CD8-positive, alpha-beta memory T cell (primary cell): ENCODE data around the gene VAV3. TPM values are rescaled to one million over a fixed set of nuclear protein-coding genes. Genes with fewer than 3 reads are reported as not detected.

ENCODE experiments used
- CTCF ChIA-PET: fragments of 350-600 bp; sonication (Branson Sonifier 250); formaldehyde crosslinking; loops from one replicate; lab custom pipeline; 2021; ENCODE audit warnings: antibody characterized with exemption; lab: Charles Lee
- POLR2A ChIA-PET: fragments of 350-600 bp; sonication (Branson Sonifier 250); formaldehyde crosslinking; loops from one replicate; lab custom pipeline; 2021; ENCODE audit warnings: antibody characterized with exemption; lab: Charles Lee
- DNase-seq, 5 donors: peaks; one replicate each; pipeline versions ENCODE4 v3.0.0 to v3.0.0-alpha.2; 2020 to 2022; ENCODE audit warnings: mixed read lengths in 1 of 5
- H3K27ac ChIP-seq: one replicate; pipeline ENCODE4 v1.7.0; 2013; ENCODE audit warnings: low read depth, mild to moderate bottlenecking, low read length, moderate library complexity
- H3K27me3 ChIP-seq: 2 replicates; pipeline ENCODE4 v1.7.0; 2013; ENCODE audit warnings: low read length, mild to moderate bottlenecking; ENCODE audit not compliant: insufficient read depth, poor library complexity, severe bottlenecking
- H3K36me3 ChIP-seq: 2 replicates; pipeline ENCODE4 v1.7.0; 2013; ENCODE audit warnings: mild to moderate bottlenecking, low read length, moderate library complexity; ENCODE audit not compliant: insufficient read depth
- H3K4me1 ChIP-seq: 2 replicates; pipeline ENCODE4 v1.7.0; 2013; ENCODE audit warnings: mild to moderate bottlenecking, low read length, moderate library complexity; ENCODE audit not compliant: insufficient read depth
- H3K4me3 ChIP-seq: 2 replicates; pipeline ENCODE4 v1.7.0; 2013; ENCODE audit warnings: mild to moderate bottlenecking, low read length
- H3K9me3 ChIP-seq: 2 replicates; pipeline ENCODE4 v1.7.0; 2013; ENCODE audit warnings: mild to moderate bottlenecking, low read length
- H3K27ac Mint-ChIP-seq, 8 donors: one replicate each; pipeline ENCODE4 v1.8.0; 2020 to 2021; ENCODE audit warnings: mixed read lengths in 8 of 8, mild to moderate bottlenecking in 6 of 8, inconsistent platforms in 3 of 8, moderate library complexity in 3 of 8
- H3K27me3 Mint-ChIP-seq, 2 donors: one replicate each; pipeline ENCODE4 v1.8.0; 2020 to 2021; ENCODE audit warnings: mixed read lengths in 2 of 2, mild to moderate bottlenecking in 1 of 2, moderate library complexity in 1 of 2
- H3K36me3 Mint-ChIP-seq, 3 donors: one replicate each; pipeline ENCODE4 v1.8.0; 2020 to 2021; ENCODE audit warnings: mixed read lengths in 3 of 3, inconsistent platforms in 1 of 3, mild to moderate bottlenecking in 1 of 3
- H3K4me1 Mint-ChIP-seq, 3 donors: one replicate each; pipeline ENCODE4 v1.8.0; 2020 to 2021; ENCODE audit warnings: mixed read lengths in 3 of 3, inconsistent platforms in 1 of 3, mild to moderate bottlenecking in 1 of 3
- H3K4me3 Mint-ChIP-seq, 7 donors: one replicate each; pipeline ENCODE4 v1.8.0; 2020 to 2021; ENCODE audit warnings: mixed read lengths in 7 of 7, mild to moderate bottlenecking in 6 of 7, moderate library complexity in 4 of 7, inconsistent platforms in 2 of 7
- H3K9me3 Mint-ChIP-seq, 5 donors: one replicate each; pipeline ENCODE4 v1.8.0; 2020 to 2022; ENCODE audit warnings: mixed read lengths in 5 of 5, mild to moderate bottlenecking in 3 of 5, moderate library complexity in 2 of 5, inconsistent platforms in 1 of 5
- polyA plus RNA-seq: library from polyadenylated mRNA; unstranded; fragments of 300-500 nt; fragmentation: Illumina TruSeq; gene quantifications from one replicate; pipeline ENCODE4 v1.2.3, GENCODE V29; 2021
- total RNA-seq, 2 experiments: library from RNA; stranded (reverse); gene quantifications; one replicate each; pipeline ENCODE4 v1.2.3, GENCODE V29; 2021

VAV3 gene
- total and polyA plus RNA-seq, 3 experiments from 2014 or later: 4.4 to 13.7 (median 4.7) TPM

DNA sequence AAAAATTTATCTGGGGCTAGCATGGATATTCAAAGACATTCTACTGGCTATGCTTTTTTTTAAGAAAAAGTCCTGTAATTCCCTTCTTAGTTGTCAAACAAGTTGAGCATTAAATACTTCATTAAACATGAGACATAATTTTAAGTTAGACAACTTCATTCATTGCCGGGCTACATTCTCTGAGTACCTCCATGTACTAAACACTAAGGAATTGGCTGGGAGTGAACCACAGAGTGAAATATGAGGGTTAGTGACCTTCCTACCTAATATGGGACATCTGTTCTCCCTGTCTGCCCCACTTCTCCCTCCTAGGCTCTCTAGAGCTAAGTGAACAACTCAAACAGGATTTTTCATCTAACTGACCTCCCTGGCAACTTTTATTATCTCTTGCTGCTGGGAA, 370.4 kb downstream of the VAV3 start:
- H3K36me3 ChIP-seq: no peaks in the 10 kb centered on the region
- DNase-seq: no peak
- H3K27ac Mint-ChIP-seq: peak overlapping the region in 1 of 8 donors; percentile 26

DNA sequence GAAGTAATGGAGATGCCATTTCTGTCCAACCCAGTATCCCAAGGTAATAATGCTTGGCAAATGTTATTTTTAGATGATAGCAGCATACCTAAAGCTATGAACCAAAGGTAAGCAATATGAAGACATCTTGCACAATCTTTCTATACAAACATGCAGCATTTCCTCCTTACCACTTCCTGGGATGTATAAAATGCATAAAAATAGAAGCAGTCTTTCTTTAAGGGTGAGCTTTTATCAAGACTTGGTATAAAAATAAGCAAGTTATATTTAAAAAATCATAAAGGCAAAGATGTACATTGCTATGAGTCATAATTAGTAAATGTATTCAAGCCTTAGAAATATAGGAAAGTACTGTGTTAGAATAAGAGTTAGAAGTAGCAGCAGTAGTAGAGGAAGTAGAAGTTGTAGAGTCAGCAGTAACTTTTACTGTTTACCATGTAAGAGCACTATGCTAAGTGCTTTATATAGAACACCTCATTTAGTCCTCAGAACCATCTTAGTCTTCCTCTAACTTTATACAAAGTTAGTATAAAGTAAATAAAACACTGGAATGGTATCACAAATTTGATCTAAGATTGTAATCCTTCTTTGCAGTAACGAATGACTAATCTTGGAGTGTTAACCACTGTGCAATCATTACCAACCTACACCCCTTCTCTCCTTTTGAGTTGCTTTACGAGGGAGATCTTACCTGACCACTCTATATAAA, 371.3 kb downstream of the VAV3 start:
- CTCF ChIA-PET: no interaction called here
- H3K27ac Mint-ChIP-seq: peak overlapping the region in 4 of 8 donors; percentile 3 to 86 (median 32)
- POLR2A ChIA-PET: no interaction called here

More for the DNA sequence above, 370.4 kb downstream of the VAV3 start:
- no peak overlapping the region for H3K4me3 ChIP-seq
- H3K27me3 Mint-ChIP-seq: no peaks in the 10 kb centered on the region
- H3K36me3 Mint-ChIP-seq: peaks cover 13 to 19% (median 18%) of the 10 kb centered on the region in 3 donors
- no peaks in the 10 kb centered on the region for H3K9me3 ChIP-seq
- no peaks in the 10 kb centered on the region for H3K9me3 Mint-ChIP-seq
- H3K4me3 Mint-ChIP-seq: no peak overlapping the region
- ChIA-PET POLR2A (no interaction called here), CTCF (no interaction called here)
- H3K4me1 ChIP-seq: no peaks in the 10 kb centered on the region
- no peak overlapping the region for H3K27ac ChIP-seq
- peaks cover 4 to 15% (median 15%) of the 10 kb centered on the region in 3 donors for H3K4me1 Mint-ChIP-seq
- H3K27me3 ChIP-seq: no peaks in the 10 kb centered on the region

DNA sequence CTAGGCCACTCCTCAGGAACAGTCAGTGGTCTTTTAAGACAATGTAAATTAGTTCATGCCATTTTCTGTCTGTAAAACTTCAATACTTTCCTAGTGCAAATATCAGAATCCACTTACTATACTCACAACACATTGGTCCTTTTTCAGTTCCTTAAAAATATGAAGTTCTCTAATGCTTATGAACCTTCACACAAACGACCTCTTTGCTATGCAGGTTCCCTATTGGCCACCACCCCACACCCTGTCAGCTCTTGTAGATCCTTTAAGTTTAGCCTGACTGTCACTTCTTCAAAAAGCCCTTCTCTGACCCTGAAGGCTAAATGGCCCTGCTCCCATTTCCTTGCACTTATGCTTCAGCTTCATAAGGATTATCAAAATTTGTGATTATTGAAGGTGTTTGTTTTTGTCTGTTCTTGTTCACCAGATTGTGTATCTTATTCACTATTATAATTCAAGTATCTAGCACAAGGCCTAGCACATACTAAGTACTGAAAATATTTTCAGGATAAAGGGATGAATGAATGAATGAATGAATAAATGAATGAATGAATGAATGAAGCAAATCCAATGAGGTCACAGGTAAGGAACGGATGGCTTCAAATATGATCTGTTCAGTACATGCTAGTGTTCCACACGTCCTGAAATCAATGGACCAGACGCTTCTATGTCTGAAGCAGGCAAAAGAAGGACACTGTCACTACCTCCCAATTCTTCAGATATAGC, 373.9 kb downstream of the VAV3 start:
- Histone ChIP-seq H3K4me1 (no peaks in the 10 kb centered on the region), H3K36me3 (no peaks in the 10 kb centered on the region), H3K4me3 (no peak overlapping the region), H3K27ac (no peak overlapping the region), H3K27me3 (no peaks in the 10 kb centered on the region), H3K9me3 (no peaks in the 10 kb centered on the region)
- Mint-ChIP-seq H3K4me3 (no peak overlapping the region), H3K27me3 (no peaks in the 10 kb centered on the region), H3K9me3 (no peaks in the 10 kb centered on the region), H3K4me1 (peaks cover 4 to 15% (median 15%) of the 10 kb centered on the region in 3 donors), H3K36me3 (peaks cover 12 to 23% (median 21%) of the 10 kb centered on the region in 3 donors), H3K27ac (no peak overlapping the region)
- POLR2A ChIA-PET: no interaction called here
- CTCF ChIA-PET: no interaction called here
- no peak for DNase-seq

More for the DNA sequence above, 371.3 kb downstream of the VAV3 start:
- H3K4me3 Mint-ChIP-seq: peak overlapping the region in 1 of 7 donors; percentile 9
- H3K36me3 ChIP-seq: no peaks in the 10 kb centered on the region
- H3K4me1 Mint-ChIP-seq: peaks cover 4 to 15% (median 15%) of the 10 kb centered on the region in 3 donors
- H3K36me3 Mint-ChIP-seq: peaks cover 11 to 19% (median 14%) of the 10 kb centered on the region in 3 donors
- H3K27me3 ChIP-seq: no peaks in the 10 kb centered on the region
- H3K4me1 ChIP-seq: no peaks in the 10 kb centered on the region
- H3K9me3 ChIP-seq: no peaks in the 10 kb centered on the region
- no peak for DNase-seq
- no peak overlapping the region for H3K27ac ChIP-seq
- no peaks in the 10 kb centered on the region for H3K27me3 Mint-ChIP-seq
- H3K4me3 ChIP-seq: no peak overlapping the region
- no peaks in the 10 kb centered on the region for H3K9me3 Mint-ChIP-seq

DNA sequence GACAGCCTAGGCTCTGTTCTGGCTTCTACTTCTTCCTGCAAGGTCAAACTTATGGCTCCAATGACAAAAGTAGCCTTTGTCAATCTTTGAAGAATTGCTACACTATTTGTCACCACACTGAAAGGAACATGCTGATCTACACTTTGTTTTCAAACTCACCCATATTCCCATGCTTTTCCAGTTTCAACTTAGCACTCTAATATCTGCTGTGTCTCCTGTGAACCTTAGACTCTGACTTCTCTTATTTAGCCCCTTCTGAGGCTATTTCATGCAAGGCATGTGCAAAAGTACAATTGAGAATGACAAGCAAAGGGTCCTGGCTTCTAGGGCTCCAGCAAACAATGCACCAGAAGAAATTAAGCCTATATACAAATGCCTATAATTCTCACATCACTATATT, 374.9 kb downstream of the VAV3 start:
- H3K9me3 Mint-ChIP-seq: no peaks in the 10 kb centered on the region
- H3K36me3 Mint-ChIP-seq: peaks cover 14 to 32% (median 24%) of the 10 kb centered on the region in 3 donors
- Histone ChIP-seq H3K27me3 (no peaks in the 10 kb centered on the region), H3K9me3 (no peaks in the 10 kb centered on the region), H3K36me3 (no peaks in the 10 kb centered on the region), H3K4me3 (no peak overlapping the region), H3K4me1 (no peaks in the 10 kb centered on the region), H3K27ac (no peak overlapping the region)
- CTCF ChIA-PET: no interaction called here
- H3K27me3 Mint-ChIP-seq: no peaks in the 10 kb centered on the region
- no peak overlapping the region for H3K27ac Mint-ChIP-seq
- POLR2A ChIA-PET: no interaction called here
- peaks cover 4 to 15% (median 15%) of the 10 kb centered on the region in 3 donors for H3K4me1 Mint-ChIP-seq
- no peak overlapping the region for H3K4me3 Mint-ChIP-seq
- no peak for DNase-seq

DNA sequence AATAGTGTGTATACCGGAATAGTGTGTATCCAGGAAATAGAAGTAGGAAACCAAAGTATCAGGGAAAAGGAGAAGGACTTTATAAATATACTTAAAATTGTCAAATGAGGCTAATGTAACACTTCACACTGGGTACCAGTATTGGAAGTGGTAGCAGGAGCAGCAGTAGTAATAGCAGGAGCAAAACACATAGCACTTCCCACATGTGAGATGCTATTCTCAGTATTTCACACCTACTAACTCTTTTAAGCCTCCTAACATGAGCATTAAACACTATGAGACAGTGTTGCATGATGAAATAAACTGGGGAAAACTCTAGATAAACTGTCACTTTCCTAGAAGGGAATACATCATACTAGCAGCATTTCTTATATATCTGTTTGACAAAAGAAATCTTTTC, 376.7 kb downstream of the VAV3 start:
- Histone ChIP-seq H3K36me3 (no peaks in the 10 kb centered on the region), H3K9me3 (no peaks in the 10 kb centered on the region), H3K27ac (no peak overlapping the region), H3K27me3 (no peaks in the 10 kb centered on the region), H3K4me3 (no peak overlapping the region), H3K4me1 (no peaks in the 10 kb centered on the region)
- H3K27me3 Mint-ChIP-seq: no peaks in the 10 kb centered on the region
- no peak overlapping the region for H3K27ac Mint-ChIP-seq
- H3K4me3 Mint-ChIP-seq: no peak overlapping the region
- POLR2A ChIA-PET: no interaction called here
- H3K36me3 Mint-ChIP-seq: peaks cover 12 to 32% (median 23%) of the 10 kb centered on the region in 3 donors
- H3K4me1 Mint-ChIP-seq: peaks cover 0 to under 1% (median 0%) of the 10 kb centered on the region in 3 donors
- CTCF ChIA-PET: no interaction called here
- no peak for DNase-seq
- no peaks in the 10 kb centered on the region for H3K9me3 Mint-ChIP-seq

DNA sequence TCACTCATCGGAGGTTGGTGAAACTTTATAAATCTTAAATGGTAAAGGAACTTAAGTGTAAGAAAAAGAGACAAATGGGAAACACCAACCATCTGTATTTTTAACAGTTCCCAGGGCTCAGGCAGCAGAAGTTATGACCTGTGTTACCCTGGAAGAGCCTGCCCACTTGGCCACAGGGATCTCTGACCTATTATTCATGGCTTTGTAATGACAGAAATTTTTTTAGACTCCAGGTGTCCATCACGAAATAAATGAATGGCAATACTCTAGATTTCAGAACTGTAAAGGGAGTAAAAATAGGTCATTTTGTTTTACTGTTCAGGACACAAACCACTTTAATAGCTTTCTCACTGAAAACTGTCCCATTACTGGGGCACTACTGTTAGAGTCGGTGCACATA, 389.8 kb downstream of the VAV3 start:
- Mint-ChIP-seq H3K27me3 (no peaks in the 10 kb centered on the region), H3K36me3 (peaks cover 15 to 48% (median 18%) of the 10 kb centered on the region in 3 donors), H3K27ac (no peak overlapping the region), H3K9me3 (no peaks in the 10 kb centered on the region), H3K4me3 (no peak overlapping the region), H3K4me1 (no peaks in the 10 kb centered on the region)
- Histone ChIP-seq H3K9me3 (no peaks in the 10 kb centered on the region), H3K4me3 (no peak overlapping the region), H3K36me3 (no peaks in the 10 kb centered on the region), H3K27me3 (no peaks in the 10 kb centered on the region), H3K4me1 (no peaks in the 10 kb centered on the region), H3K27ac (no peak overlapping the region)
- no peak for DNase-seq
- POLR2A ChIA-PET: no interaction called here
- CTCF ChIA-PET: no interaction called here

DNA sequence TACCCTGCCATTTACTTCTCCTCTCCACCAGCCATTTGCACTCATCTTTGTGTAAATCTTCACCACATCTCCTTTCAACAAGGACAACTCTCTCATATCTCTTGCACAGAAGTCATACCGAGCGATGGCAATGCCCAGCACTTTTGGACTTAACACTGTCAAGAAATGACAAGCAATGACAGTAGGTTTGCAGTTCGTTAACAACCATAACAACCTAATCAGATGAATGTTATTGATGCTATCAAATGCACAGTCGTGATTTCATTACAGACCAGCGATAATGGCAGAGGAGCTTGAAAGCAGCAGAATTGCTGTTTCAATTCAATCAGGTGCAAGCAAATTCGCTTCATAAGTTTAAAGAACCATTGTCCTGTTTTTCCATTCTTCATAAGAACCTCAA, 390.9 kb downstream of the VAV3 start:
- DNase-seq: no peak
- no peaks in the 10 kb centered on the region for H3K4me1 Mint-ChIP-seq
- CTCF ChIA-PET: no interaction called here
- no peak overlapping the region for H3K4me3 Mint-ChIP-seq
- H3K27me3 Mint-ChIP-seq: no peaks in the 10 kb centered on the region
- H3K4me1 ChIP-seq: no peaks in the 10 kb centered on the region
- POLR2A ChIA-PET: no interaction called here
- no peaks in the 10 kb centered on the region for H3K36me3 ChIP-seq
- no peak overlapping the region for H3K27ac ChIP-seq
- no peak overlapping the region for H3K27ac Mint-ChIP-seq
- H3K4me3 ChIP-seq: no peak overlapping the region
- peaks cover 14 to 48% (median 21%) of the 10 kb centered on the region in 3 donors for H3K36me3 Mint-ChIP-seq
- no peaks in the 10 kb centered on the region for H3K9me3 ChIP-seq
- no peaks in the 10 kb centered on the region for H3K9me3 Mint-ChIP-seq
- no peaks in the 10 kb centered on the region for H3K27me3 ChIP-seq

DNA sequence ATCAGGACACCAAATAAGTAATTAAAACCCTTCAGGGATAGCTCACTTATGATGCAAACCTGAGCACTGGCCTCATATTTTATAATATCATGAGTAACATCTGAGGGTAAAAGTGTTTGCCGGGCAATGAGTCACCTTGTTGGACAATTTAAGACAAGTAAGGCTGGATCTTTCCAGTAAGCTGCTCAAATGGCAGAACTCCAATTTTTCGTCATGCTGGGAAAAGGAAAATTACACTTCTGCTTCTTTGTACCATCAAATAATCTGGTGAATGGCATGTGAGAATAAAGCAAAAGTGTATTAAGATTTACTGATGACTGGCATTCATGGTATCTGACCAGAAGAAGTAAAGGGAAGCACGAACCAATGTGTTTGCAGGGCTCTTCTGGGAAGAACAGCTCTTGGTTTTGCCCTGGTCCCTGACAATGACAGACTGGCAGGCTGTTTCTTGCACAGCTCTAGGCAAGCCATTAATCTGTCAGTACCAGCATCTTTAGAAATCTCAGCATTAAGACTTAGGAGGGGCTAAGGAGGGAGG, 392.2 kb downstream of the VAV3 start:
- POLR2A ChIA-PET: no interaction called here
- no peaks in the 10 kb centered on the region for H3K27me3 Mint-ChIP-seq

More for the DNA sequence above, 392.2 kb downstream of the VAV3 start:
- DNase-seq: no peak
- CTCF ChIA-PET: no interaction called here
- Histone ChIP-seq H3K9me3 (no peaks in the 10 kb centered on the region), H3K27me3 (no peaks in the 10 kb centered on the region), H3K36me3 (no peaks in the 10 kb centered on the region), H3K27ac (no peak overlapping the region), H3K4me1 (no peaks in the 10 kb centered on the region), H3K4me3 (no peak overlapping the region)
- H3K4me3 Mint-ChIP-seq: no peak overlapping the region
- H3K9me3 Mint-ChIP-seq: no peaks in the 10 kb centered on the region
- H3K27ac Mint-ChIP-seq: no peak overlapping the region
- peaks cover 11 to 39% (median 18%) of the 10 kb centered on the region in 3 donors for H3K36me3 Mint-ChIP-seq
- no peaks in the 10 kb centered on the region for H3K4me1 Mint-ChIP-seq
